Upper lobe of right lung (tissue), 1 donor: Measurements from ENCODE around the gene AMELY. TPM values are rescaled to one million over a fixed set of nuclear protein-coding genes. Genes with fewer than 3 reads are reported as not detected.

Source experiments
- ATAC-seq: fragments of 200-7000 bp; cut with Tn5 transposase; one replicate; pipeline ENCODE4 v1.9.1; 2020; ENCODE audit warnings: mild to moderate bottlenecking, moderate library complexity
- DNase-seq: peaks from one replicate; pipeline ENCODE4 v3.0.0-alpha.2; 2020
- H3K27ac ChIP-seq: fragments of 200-600 bp; one replicate; pipeline ENCODE4 v1.8.0; 2022
- H3K27me3 ChIP-seq: fragments of 200-600 bp; one replicate; pipeline ENCODE4 v1.8.0; 2022; ENCODE audit warnings: mild to moderate bottlenecking
- H3K36me3 ChIP-seq: fragments of 200-600 bp; one replicate; pipeline ENCODE4 v1.8.0; 2022
- H3K4me1 ChIP-seq: fragments of 200-600 bp; one replicate; pipeline ENCODE4 v1.8.0; 2022
- H3K4me3 ChIP-seq: fragments of 200-600 bp; one replicate; pipeline ENCODE4 v1.8.0; 2022; ENCODE audit warnings: mild to moderate bottlenecking
- H3K9me3 ChIP-seq: fragments of 200-600 bp; one replicate; pipeline ENCODE4 v1.8.0; 2022
- intact Hi-C: fragments of 100-400 bp; cut with DNase I; formaldehyde crosslinking; loops from one replicate; pipeline ENCODE4 v1.11.0; 2022
- total RNA-seq: library from RNA; stranded (reverse); fragmentation: NEBNext Ultra II Directional; extraction: Animal tissue kit (Norgen Biotek cat#: 25700); gene quantifications from one replicate; pipeline ENCODE4 v1.2.1, GENCODE V29; 2021
- TF ChIP-seq, protein P1 (sequence below): fragments of 200-600 bp; IDR thresholded peaks from one replicate; pipeline ENCODE4 v1.8.0; 2022; ENCODE audit warnings: antibody characterized with exemption
- donor health status: DM: no; HTN: yes; CAD: no; lungs with severe emphysema.

AMELY gene
- total RNA-seq, 1 donor from 2014 or later, result not detected

- intact Hi-C loops, result no loop called here
- no peak for DNase-seq
- Histone ChIP-seq H3K4me1 (no peaks in the 10 kb centered on the region), H3K36me3 (no peaks in the 10 kb centered on the region), H3K27me3 (no peaks in the 10 kb centered on the region), H3K4me3 (no peak overlapping the region), H3K9me3 (no peaks in the 10 kb centered on the region), H3K27ac (no peak overlapping the region)
- TF ChIP-seq, protein P1, sequence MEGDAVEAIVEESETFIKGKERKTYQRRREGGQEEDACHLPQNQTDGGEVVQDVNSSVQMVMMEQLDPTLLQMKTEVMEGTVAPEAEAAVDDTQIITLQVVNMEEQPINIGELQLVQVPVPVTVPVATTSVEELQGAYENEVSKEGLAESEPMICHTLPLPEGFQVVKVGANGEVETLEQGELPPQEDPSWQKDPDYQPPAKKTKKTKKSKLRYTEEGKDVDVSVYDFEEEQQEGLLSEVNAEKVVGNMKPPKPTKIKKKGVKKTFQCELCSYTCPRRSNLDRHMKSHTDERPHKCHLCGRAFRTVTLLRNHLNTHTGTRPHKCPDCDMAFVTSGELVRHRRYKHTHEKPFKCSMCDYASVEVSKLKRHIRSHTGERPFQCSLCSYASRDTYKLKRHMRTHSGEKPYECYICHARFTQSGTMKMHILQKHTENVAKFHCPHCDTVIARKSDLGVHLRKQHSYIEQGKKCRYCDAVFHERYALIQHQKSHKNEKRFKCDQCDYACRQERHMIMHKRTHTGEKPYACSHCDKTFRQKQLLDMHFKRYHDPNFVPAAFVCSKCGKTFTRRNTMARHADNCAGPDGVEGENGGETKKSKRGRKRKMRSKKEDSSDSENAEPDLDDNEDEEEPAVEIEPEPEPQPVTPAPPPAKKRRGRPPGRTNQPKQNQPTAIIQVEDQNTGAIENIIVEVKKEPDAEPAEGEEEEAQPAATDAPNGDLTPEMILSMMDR, result no peak
- no peak for ATAC-seq
These were observed 20.3 kb upstream of the AMELY start for GRCh38 chrY:6931779-6932396.

GRCh38 chrY:6929237-6929636 is 17.7 kb upstream of the AMELY start:
- no peaks in the 10 kb centered on the region for H3K27me3 ChIP-seq
- H3K27ac ChIP-seq, result no peak overlapping the region
- intact Hi-C loops, result no loop called here
- H3K36me3 ChIP-seq, result no peaks in the 10 kb centered on the region
- ATAC-seq (no peak), DNase-seq (no peak)
- H3K9me3 ChIP-seq, result no peaks in the 10 kb centered on the region
- no peaks in the 10 kb centered on the region for H3K4me1 ChIP-seq
- H3K4me3 ChIP-seq, result no peak overlapping the region
- TF ChIP-seq, protein P1, result no peak

GRCh38 chrY:6928265-6928664 is 16.7 kb upstream of the AMELY start:
- H3K36me3 ChIP-seq, result no peaks in the 10 kb centered on the region
- no peaks in the 10 kb centered on the region for H3K4me1 ChIP-seq
- no peaks in the 10 kb centered on the region for H3K9me3 ChIP-seq
- no peak for DNase-seq
- no peak overlapping the region for H3K27ac ChIP-seq
- no peak for ATAC-seq
- intact Hi-C loops, result no loop called here
- no peaks in the 10 kb centered on the region for H3K27me3 ChIP-seq
- TF ChIP-seq, protein P1, result no peak
- no peak overlapping the region for H3K4me3 ChIP-seq

DNA sequence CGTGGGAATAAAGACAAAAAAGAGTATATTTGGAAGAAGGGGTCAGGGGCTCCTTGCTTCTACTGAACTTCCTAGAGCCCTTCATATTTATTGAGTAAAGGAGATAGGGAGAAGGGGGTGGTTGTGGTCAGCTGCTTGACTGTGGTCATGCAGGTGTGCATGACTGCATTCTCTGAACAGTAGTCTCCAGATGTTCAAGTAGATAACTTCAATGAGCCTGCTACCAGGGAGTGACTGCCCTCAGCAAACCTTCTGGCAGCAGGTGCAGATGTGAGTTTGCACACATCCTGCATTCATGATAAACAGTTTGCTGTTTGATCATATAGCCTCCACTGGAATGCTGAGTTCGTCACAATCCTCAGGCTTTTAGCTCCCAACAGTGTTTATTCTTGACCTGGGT is 9.5 kb upstream of the AMELY start:
- H3K4me1 ChIP-seq, result no peaks in the 10 kb centered on the region
- ATAC-seq, result no peak
- H3K27me3 ChIP-seq, result no peaks in the 10 kb centered on the region
- TF ChIP-seq, protein P1, result no peak
- no peaks in the 10 kb centered on the region for H3K36me3 ChIP-seq
- DNase-seq, result no peak
- no peak overlapping the region for H3K27ac ChIP-seq
- H3K4me3 ChIP-seq, result no peak overlapping the region
- H3K9me3 ChIP-seq, result no peaks in the 10 kb centered on the region
- intact Hi-C loops, result no loop called here

- ATAC-seq (no peak), DNase-seq (no peak)
- no peaks in the 10 kb centered on the region for H3K27me3 ChIP-seq
- H3K4me3 ChIP-seq, result no peak overlapping the region
- no peaks in the 10 kb centered on the region for H3K4me1 ChIP-seq
- TF ChIP-seq, protein P1, result no peak
- H3K27ac ChIP-seq, result no peak overlapping the region
- H3K36me3 ChIP-seq, result no peaks in the 10 kb centered on the region
- intact Hi-C loops, result no loop called here
- H3K9me3 ChIP-seq, result no peaks in the 10 kb centered on the region
These were observed 1.8 kb upstream of the AMELY start for GRCh38 chrY:6913362-6913761.
